Measurements from ENCODE around the gene LRRC4C. TPM values are rescaled to one million over a fixed set of nuclear protein-coding genes. Genes with fewer than 3 reads are reported as not detected.

Gene LRRC4C
- total RNA-seq, 3 donors from 2014 or later (not counting 1 experiment from before 2014, with no cell fraction given), result not detected

- WGBS (ENCODE audit: insufficient coverage), result 60% methylated on average over 1 of the region's 3 CpGs
- H3K27me3 ChIP-seq (ENCODE audit: control insufficient read depth, insufficient read depth, low read length), result no peaks in the 10 kb centered on the region
- no peaks in the 10 kb centered on the region for H3K9me3 ChIP-seq (ENCODE audit: control insufficient read depth, insufficient read depth, low read length)
- DNase-seq, result no peak
- ATAC-seq, result no peak
- H3K36me3 ChIP-seq (ENCODE audit: control insufficient read depth, insufficient read depth, low read length), result no peaks in the 10 kb centered on the region
- no peaks in the 10 kb centered on the region for H3K4me1 ChIP-seq (ENCODE audit: control insufficient read depth, insufficient read depth, low read length)
- Mint-ChIP-seq H3K27me3 (ENCODE audit: low read depth in 2 of 2) (no peaks in the 10 kb centered on the region), H3K27ac (no peak overlapping the region), H3K9me3 (peaks cover 12% of the 10 kb centered on the region in 2 donors), H3K4me1 (no peaks in the 10 kb centered on the region), H3K36me3 (no peaks in the 10 kb centered on the region), H3K4me3 (no peak overlapping the region)
- no peak overlapping the region for H3K4me3 ChIP-seq (ENCODE audit: low read length)
- no peak overlapping the region for H3K27ac ChIP-seq (ENCODE audit: low read length)
- TF ChIP-seq CTCF (IDR thresholded peaks at IDR 0.05), result no peak
- intact Hi-C loops (cut with micrococcal nuclease), result no loop called here
Measured at GRCh38 chr11:40132912-40133311, 1326.5 kb downstream of the LRRC4C start.

GRCh38 chr11:40130427-40130826, 1329.0 kb downstream of the LRRC4C start:
- H3K4me3 ChIP-seq (ENCODE audit: low read length), result no peak overlapping the region
- no peaks in the 10 kb centered on the region for H3K9me3 ChIP-seq (ENCODE audit: control insufficient read depth, insufficient read depth, low read length)
- no peaks in the 10 kb centered on the region for H3K27me3 ChIP-seq (ENCODE audit: control insufficient read depth, insufficient read depth, low read length)
- TF ChIP-seq CTCF (IDR thresholded peaks at IDR 0.05), result no peak
- intact Hi-C loops (cut with micrococcal nuclease), result no loop called here
- no peaks in the 10 kb centered on the region for H3K4me1 ChIP-seq (ENCODE audit: control insufficient read depth, insufficient read depth, low read length)
- Mint-ChIP-seq H3K27ac (no peak overlapping the region), H3K27me3 (ENCODE audit: low read depth in 2 of 2) (no peaks in the 10 kb centered on the region), H3K4me1 (no peaks in the 10 kb centered on the region), H3K9me3 (peaks cover 12 to 15% of the 10 kb centered on the region in 2 donors), H3K4me3 (no peak overlapping the region), H3K36me3 (no peaks in the 10 kb centered on the region)
- no peaks in the 10 kb centered on the region for H3K36me3 ChIP-seq (ENCODE audit: control insufficient read depth, insufficient read depth, low read length)
- DNase-seq (no peak), ATAC-seq (no peak)
- H3K27ac ChIP-seq (ENCODE audit: low read length), result no peak overlapping the region
- 90% methylated on average over 1 of the region's 1 CpG for WGBS (ENCODE audit: insufficient coverage)

- Histone ChIP-seq H3K27ac (ENCODE audit: low read length) (no peak overlapping the region), H3K4me3 (ENCODE audit: low read length) (no peak overlapping the region), H3K9me3 (ENCODE audit: control insufficient read depth, insufficient read depth, low read length) (no peaks in the 10 kb centered on the region), H3K36me3 (ENCODE audit: control insufficient read depth, insufficient read depth, low read length) (no peaks in the 10 kb centered on the region), H3K4me1 (ENCODE audit: control insufficient read depth, insufficient read depth, low read length) (no peaks in the 10 kb centered on the region), H3K27me3 (ENCODE audit: control insufficient read depth, insufficient read depth, low read length) (no peaks in the 10 kb centered on the region)
- TF ChIP-seq CTCF (IDR thresholded peaks at IDR 0.05), result no peak
- no CpG with 5 or more reads among the region's 1 CpG for WGBS (ENCODE audit: insufficient coverage)
- Mint-ChIP-seq H3K27ac (no peak overlapping the region), H3K4me1 (no peaks in the 10 kb centered on the region), H3K9me3 (peaks cover 14 to 17% of the 10 kb centered on the region in 2 donors), H3K27me3 (ENCODE audit: low read depth in 2 of 2) (no peaks in the 10 kb centered on the region), H3K36me3 (no peaks in the 10 kb centered on the region), H3K4me3 (no peak overlapping the region)
- DNase-seq, result no peak
- intact Hi-C loops (cut with micrococcal nuclease), result no loop called here
- no peak for ATAC-seq
Measured at GRCh38 chr11:40129266-40129665, 1330.2 kb downstream of the LRRC4C start.

- ATAC-seq (no peak), DNase-seq (no peak)
- Mint-ChIP-seq H3K4me1 (no peaks in the 10 kb centered on the region), H3K36me3 (no peaks in the 10 kb centered on the region), H3K4me3 (no peak overlapping the region), H3K27me3 (ENCODE audit: low read depth in 2 of 2) (no peaks in the 10 kb centered on the region), H3K27ac (no peak overlapping the region), H3K9me3 (peaks cover 6 to 16% of the 10 kb centered on the region in 2 donors)
- H3K36me3 ChIP-seq (ENCODE audit: control insufficient read depth, insufficient read depth, low read length), result no peaks in the 10 kb centered on the region
- TF ChIP-seq CTCF (IDR thresholded peaks at IDR 0.05), result no peak
- no peaks in the 10 kb centered on the region for H3K4me1 ChIP-seq (ENCODE audit: control insufficient read depth, insufficient read depth, low read length)
- H3K27ac ChIP-seq (ENCODE audit: low read length), result no peak overlapping the region
- WGBS (ENCODE audit: insufficient coverage), result 5% methylated on average over 1 of the region's 1 CpG
- H3K4me3 ChIP-seq (ENCODE audit: low read length), result no peak overlapping the region
- H3K27me3 ChIP-seq (ENCODE audit: control insufficient read depth, insufficient read depth, low read length), result no peaks in the 10 kb centered on the region
- no peaks in the 10 kb centered on the region for H3K9me3 ChIP-seq (ENCODE audit: control insufficient read depth, insufficient read depth, low read length)
- intact Hi-C loops (cut with micrococcal nuclease), result no loop called here
Measured at GRCh38 chr11:40125054-40125453, 1334.4 kb downstream of the LRRC4C start.

All from natural killer cell (primary cell).